Testis (tissue), 2 donors: ENCODE results near the gene CCDC40.

Experiments
- POLR2A ChIP-seq: fragments of 450-650 bp; IDR thresholded peaks from one replicate; pipeline ENCODE4 v1.6.1; 2017; ENCODE audit warnings: antibody characterized with exemption, mild to moderate bottlenecking, moderate library complexity
- TF ChIP-seq, protein P1 (sequence below), 3 experiments: fragments of 450-650 bp in 2 of 3; fragments of 200-600 bp in 1 of 3; sonication (generic) in 1 of 3; IDR thresholded peaks; one replicate each; pipeline ENCODE4 v1.5.1; 2016 to 2019; ENCODE audit warnings: antibody characterized with exemption in 3 of 3, mild to moderate bottlenecking in 2 of 3, moderate library complexity in 1 of 3

DNA sequence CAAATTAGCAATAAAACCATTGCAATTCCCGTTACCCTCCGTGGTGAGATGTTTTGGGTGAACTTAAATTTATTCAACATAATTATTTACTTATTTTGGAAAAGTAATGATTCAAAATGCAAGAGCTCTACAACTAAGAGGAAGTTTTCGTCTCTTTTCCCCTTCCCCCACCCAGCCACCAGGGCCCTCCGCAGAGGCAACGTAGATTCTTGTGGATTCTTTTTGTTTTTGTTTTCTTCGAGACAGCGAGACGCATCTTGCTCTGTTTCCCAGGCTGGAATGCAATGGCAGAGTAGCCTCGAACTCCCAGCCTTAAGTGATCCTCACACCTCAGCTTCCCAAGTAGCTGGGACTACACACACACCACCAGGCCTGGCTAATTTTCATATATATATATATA lies 19.2 kb downstream of the CCDC40 start:
- no peak for TF ChIP-seq POLR2A
- TF ChIP-seq, protein P1, sequence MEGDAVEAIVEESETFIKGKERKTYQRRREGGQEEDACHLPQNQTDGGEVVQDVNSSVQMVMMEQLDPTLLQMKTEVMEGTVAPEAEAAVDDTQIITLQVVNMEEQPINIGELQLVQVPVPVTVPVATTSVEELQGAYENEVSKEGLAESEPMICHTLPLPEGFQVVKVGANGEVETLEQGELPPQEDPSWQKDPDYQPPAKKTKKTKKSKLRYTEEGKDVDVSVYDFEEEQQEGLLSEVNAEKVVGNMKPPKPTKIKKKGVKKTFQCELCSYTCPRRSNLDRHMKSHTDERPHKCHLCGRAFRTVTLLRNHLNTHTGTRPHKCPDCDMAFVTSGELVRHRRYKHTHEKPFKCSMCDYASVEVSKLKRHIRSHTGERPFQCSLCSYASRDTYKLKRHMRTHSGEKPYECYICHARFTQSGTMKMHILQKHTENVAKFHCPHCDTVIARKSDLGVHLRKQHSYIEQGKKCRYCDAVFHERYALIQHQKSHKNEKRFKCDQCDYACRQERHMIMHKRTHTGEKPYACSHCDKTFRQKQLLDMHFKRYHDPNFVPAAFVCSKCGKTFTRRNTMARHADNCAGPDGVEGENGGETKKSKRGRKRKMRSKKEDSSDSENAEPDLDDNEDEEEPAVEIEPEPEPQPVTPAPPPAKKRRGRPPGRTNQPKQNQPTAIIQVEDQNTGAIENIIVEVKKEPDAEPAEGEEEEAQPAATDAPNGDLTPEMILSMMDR (IDR thresholded peaks at IDR 0.05) = no peak
